ENCODE measurements around the gene PLXNA2.

The PLXNA2 gene

DNA sequence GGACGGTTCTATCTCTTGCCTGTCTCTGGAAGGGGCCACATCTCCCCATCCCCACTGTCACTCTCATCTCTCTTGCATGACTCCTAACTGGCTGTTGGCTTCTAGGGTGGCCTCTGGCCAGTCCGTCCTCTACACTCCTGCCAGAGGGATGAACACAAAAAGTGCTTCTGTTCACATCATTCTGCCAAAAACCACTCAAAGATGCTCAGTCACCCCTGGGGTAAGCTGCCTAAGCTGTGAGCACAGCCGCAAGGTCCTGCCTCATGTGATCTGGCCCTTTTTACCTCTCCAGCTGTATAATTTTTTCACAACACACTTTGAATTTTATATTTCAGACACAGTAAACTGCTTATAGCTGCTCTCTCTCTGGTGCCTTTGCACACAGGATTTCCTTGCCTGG, 235.7 kb downstream of the PLXNA2 start:
- DNase-seq: no peak

DNA sequence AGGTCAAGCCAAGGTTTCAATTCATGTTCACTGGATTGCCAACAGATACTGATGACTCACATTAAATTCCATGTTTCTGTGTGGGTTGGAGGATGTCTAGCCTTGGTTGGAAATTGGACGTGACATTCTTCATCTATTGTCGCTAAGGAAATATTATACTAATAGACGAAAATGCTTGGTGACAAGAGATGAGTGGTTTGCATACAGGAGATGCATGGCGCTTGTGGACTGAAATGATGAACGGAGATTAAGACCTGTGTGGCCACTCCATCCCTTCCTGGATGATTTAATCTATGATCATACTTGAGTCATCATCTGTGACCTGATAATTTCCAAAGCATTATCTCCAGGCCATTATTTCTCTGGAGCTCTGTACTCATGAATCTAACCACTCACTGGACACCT, 236.2 kb downstream of the PLXNA2 start:
- no peak for DNase-seq

DNA sequence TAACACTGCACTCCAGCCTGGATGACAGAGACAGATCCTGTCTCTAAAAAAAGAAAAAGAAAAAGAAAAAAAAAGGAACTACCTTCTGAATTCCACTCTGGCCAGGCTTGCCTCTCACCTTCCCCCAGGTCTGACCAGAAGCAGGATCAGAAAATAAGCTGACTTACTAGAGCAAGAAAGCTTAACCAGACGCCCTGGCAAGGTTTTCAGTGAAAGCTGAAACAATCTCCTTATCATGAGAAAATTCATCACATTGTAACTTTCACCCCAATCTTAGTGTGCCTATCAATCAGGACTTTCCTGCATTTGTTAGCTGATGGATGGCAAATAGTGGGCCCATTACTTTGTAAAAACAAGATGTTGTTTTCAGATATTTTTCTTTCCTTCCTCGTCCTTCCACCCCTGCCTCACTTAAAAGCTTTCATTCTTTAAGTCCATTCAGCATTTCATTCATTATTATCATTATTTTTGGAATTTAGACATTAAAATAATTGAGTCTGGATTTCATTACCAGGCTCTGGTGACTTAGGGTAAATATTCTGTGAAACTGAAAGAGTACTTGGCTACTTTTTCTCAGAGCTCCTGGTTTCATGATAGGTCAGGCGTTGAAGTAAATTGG, 236.8 kb downstream of the PLXNA2 start:
- no peak for DNase-seq

DNA sequence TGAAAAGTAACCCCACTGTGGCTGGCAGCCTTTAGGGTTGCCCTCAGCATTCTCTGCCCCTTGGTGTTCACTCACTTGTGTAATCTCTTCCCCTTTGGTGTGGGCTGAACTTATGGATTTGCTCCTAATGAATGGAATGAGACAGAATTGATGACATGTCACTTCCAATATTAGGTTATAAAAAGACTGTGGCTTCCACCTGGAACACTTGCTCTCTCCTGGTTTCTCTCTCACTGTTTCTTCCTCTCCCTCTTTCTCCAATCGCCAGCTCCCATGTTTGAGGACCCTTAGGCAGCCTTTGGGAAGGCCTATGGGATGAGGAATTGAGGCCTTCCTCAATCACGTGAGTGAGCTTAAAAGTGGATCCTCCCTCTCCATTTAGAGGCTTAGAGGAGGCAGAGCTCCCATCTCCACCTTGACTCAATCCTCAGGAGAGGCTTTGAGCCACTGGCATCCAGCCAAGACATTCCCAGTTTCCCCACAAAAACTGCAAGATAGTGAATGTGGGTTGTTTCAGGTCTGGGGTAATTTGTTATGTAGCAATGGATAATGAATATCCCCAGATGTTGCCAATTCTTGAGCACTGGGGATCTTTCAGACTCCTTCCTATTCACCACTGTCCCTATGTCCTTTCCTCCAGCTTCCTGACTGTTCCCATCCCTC, 237.8 kb downstream of the PLXNA2 start:
- DNase-seq: no peak

DNA sequence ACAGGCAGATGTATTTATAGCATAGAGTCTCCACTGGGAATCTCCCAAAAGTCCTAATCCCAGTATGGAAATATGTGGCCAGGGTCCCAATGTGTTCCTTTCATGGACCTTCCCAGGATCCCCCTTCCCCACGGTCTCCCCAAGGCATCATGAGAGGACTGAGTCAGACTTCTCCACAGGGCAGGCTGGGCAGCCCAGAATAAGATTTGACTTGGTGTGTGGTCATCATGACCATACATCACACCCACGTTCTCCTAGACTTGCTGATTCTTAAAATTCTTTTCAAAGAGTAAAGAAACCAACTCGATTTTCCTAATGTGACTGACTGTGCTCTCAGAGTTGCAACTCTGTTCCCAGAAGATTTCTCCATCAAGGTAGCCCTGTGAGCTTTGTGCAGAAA, 239.3 kb downstream of the PLXNA2 start:
- DNase-seq: no peak

DNA sequence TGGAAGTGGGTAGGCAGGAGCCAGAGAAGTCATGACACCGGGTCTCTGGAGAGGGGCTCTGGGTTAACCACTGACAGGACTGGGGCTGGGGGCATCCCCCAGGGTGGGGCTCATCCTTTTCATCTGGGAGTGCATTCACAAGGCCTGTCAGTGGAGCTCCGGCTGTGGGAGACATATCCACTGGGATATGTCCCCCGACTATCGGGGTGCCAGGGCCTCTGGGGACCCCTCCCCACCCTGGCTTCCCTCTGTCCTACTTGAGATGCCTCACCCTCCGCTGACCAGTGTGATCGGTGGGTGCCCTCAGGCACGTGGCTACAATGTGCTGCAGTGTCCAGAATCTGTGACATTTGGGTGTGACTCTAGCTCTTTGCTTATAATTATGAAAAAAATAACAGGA, 240.9 kb downstream of the PLXNA2 start:
- DNase-seq: no peak

DNA sequence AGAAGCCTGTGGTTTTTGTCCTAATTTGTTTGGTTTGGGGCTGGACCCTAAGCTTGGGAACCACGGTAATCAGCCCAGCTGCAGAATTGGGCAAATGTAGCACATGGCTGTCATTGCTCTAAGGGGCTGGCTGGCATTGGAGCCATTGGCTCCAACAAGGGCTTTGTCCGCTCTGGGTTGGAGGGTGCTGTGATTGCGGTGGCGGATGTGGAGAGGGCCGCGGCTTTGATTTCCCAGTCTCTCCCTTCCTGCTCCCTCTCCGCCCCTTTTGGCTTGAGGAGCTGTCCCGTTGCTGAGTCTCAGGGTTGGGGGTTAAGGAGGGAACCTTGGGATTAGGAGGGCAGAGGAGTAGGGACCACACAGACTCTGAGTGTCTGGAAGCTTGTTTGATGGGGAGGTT, 241.5 kb downstream of the PLXNA2 start:
- DNase-seq: no peak

DNA sequence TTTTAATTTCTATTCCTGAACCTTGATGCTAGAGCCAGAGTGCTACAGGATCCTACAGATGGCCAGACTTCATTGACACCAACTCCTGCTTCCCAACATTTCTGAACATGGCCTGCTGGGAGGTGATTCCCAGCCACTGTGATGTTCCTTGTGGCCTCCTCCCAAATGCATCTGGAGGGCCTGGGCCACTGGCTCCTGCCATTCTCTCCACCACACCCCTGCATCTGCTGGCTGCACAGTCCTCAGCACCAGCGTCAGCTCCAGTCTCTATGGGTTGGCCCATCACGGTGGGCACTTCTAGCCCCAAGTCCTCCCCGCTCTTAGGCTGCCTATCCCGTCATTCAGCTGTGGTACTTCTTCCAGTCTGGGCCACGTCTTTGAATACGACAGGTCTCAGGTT, 242.1 kb downstream of the PLXNA2 start:
- DNase-seq: no peak

DNA sequence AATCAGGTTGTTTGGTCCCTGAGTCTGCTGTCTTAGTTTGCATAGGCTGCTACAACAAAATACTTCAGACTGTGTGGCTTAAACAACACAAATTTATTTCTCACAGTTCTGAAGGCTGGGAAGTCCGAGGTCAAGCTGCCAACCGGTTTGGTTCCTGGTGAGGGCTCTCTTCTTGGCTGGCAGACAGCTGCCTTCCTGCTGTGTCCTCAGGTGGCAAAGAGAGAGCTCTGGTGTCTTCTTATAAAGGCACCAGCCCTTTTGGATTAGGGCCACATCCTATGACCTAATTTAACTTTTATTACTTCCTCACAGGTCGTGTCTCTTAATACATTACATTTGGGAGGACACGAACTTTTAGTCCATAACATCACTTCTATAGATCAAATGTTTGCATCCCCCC, 243.7 kb downstream of the PLXNA2 start:
- DNase-seq: no peak

DNA sequence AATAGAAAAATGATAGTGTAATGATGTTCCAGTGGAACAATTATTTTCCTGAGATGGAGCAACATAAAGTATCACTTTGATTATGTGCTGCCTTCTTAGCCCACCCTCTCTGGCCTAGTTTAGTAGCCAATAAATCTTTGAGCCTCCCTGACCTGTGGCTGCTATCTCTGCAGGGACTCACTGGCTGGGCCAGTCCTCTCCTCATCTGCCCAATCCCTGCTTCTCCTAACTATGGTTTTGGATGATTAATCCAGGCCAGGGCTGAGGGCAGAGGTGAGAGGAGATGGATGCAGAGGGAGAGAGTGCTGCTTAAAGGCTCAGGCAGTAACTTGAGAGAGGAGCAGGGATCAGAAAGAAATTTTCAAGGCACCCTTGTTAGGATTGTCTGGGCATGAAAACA, 244.2 kb downstream of the PLXNA2 start:
- DNase-seq: no peak

DNA sequence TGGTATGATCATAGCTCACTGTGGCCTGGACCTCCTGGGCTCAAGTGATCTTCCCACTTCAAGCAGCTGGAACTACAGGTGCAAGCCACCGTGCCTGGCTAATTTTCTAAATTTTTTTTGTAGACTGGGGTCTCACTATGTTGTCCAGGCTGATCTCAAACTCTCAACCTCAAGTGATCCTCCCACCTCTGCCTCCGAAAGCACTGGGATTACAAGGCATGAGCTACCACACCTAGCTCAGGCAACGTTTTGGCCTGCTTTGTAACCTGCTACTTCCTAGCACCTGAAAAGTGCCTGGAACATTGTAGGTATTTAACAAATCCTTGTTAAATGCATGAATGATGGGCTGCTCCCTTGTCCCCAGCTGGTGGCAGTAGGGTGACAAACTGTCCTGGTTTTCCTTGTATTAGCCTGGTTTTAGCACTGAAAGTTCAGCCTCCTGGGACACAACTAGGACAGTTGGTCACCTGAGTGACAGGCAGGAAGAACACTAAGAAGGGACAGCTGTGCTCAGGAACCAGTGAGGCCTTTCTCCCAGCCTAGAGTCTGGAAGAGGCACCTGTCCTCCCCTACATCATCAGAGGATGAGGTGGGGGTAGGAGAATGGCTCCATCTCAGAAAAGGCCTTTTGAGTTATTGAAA, 244.8 kb downstream of the PLXNA2 start:
- no peak for DNase-seq

DNA sequence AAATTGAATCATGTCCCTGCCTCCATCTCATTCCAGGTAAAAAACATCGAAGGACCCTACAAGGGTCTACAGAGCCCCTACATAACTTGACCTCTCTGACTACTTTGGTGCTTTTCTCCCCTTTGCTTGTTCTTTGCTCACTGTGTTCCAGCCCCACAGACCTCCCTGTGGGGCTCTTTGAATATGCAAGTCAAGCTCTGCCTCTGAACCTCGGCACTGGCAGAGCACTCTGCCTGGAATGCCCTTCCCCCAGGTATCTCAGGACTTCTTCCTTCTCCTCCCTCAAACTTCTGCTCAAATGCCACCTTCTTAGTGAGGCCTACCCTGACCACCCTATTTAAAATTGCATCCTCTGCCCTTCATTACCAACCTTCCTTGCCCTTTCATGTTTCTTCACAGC, 245.5 kb downstream of the PLXNA2 start:
- DNase-seq: no peak

DNA sequence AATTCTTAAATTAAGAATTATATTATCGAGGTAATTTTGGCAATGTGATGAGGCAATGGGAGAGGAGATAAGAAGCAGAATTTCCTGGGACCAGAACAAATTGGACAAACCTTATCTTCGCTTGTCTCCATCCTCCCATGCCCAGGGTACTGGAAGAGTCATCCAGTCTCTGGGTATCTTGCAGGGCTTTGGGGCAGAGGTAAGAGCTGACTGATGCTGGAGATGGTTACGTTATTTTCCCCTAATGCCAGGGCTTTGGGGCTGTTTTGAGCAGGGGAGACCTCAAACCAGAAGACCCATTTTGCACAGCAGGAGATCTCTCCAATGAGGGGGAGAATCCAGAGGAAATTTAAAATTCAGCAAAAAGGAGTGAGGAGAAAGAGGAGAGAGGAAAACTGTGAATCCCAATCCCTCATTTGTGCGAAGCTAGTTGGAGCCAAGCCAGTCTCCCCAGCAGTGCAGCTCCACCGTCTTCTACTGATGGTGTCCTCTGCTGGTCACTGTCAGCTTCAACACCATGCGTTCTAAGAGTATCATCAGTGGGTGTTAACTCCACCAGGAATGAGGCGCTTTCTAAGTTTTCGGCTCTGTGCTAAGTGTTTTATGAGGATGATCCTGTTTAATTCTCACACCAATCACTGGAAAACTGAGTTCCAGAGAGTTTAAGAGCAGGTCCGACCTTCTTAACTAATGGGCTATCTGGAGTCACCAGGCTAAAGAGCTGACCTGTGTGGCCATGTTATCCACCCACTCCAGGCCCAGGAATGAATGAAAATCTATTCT, 246.5 kb downstream of the PLXNA2 start:
- peak; percentile 53 for DNase-seq

DNA sequence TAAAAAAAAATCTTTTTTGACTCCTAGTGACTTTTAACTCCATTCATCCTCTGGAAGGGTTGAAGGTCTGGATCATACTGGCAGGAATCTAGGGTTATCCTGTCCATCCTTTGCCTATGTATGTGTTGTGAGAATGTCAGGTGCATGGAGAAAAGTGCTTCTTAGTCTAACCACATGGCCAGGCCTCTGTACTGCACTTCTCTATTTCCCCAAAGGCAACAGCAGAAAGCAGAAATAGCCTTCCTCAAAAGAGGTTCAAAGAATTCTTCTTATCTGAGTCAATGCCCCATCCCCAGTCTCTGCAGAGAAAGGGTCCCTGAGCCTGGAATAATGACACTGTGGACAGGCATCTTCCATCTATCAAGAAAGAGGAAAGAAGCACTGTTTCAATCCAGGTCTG, 247.5 kb downstream of the PLXNA2 start:
- no peak for DNase-seq

DNA sequence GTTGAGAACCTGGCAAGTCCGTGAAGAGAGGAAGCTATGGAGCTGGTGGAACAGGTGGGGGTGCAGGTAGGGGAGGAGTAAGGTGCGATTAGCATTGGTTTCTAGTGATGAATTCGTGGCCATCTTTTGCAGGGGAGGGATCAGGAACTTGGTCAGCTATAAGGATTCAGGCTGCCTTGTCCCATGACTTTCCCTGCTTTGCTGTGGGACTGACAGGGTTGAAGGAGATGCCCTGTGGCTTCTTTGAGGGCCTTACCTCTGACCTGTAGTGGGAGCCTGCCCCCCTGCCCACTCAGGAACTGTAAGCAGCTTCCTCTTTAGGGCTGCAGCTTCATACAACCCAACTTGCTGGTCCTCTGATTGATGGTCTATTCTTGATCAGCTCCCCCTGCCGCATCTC, 248.6 kb downstream of the PLXNA2 start:
- DNase-seq: no peak

DNA sequence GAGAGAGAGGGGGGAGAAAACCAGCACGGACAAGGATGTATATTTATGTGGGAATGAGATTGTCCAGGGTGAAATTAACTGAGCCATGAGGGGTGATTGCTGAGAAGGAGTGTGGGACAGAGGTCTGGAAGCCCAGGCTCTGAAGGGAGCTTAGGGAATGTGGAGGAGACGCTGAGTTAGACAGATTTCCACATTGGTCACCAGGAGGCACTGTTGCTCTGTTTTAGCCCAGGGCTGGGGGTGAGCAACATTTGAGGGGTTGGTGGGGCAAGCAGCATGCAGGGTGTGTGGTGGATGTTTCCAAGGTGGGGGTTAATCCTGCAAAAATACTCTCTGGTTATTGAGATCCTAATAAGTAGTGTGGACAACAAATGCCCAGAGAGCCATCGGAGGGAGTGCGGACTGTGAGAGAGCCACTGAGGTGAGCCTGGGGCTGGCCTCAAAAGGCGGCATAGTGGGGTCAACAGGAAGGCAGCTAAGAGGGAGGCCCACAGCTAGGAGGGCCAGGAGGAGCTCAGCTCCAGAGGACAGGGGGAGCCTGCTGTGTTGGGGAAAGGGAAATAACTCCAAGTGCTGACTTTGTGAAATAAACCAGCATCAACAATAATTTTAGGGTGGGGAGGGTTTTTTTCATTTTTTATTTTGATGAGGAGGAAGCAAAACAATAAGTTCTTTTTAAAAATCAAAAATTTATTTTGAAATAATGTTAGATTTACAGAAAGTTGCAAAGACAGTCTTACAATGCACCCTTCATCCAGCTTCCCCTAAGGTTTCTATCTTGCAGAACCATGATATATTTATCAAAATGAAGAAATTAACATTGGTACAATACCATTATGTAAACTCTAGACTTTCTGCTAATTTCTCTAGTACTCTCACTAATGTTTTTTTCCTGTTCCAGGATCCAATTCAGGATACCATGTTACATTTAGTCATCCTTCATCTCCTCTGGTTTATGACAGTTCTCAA, 250.4 kb downstream of the PLXNA2 start:
- no peak for DNase-seq

DNA sequence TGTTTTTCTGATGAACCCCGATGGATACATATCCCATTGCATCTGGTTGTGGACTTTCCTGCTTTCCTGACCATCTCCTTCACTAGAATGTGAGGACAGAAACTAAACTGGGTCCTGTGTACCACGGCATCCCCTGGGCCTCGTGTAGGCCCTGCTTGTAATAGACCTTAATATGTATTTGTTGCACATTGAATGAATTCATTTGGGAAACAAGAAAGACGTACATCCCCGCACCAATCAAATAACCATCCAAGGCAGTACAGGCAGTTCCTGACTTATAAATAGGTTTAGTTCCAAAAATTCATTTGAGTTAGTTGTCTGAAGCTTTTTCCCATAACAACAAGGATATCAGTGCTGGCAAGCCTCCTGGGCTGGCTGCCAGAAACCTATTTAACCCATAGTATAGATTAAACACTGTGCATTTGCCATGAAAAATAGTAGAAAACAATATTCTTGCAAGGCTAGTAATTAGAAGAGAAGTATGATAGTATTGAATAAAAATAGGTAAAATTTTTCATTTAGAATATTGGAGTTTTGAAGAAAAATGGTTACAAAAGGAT, 251.4 kb downstream of the PLXNA2 start:
- no peak for DNase-seq

DNA sequence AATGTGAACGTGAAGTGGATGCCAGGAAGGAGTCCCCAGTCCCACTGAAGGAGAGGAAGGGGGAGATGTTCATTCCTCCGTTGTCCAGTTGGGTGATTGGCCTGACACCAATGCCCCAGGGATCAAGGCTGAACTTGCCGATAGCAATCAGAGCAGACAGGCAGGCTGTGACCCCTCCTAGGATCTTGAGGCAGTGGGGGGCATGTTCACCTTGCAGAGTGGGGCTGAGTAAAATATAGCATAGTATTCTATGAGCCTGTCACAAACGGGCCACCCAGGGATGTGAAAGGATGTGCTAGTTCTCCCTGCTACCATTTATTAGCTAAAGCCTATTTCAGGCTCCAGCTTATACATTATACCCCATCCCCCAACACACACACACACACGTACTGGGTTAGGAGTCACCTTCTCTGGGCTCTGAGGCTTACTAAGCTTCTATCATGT, 252.6 kb downstream of the PLXNA2 start:
- DNase-seq: no peak

DNA sequence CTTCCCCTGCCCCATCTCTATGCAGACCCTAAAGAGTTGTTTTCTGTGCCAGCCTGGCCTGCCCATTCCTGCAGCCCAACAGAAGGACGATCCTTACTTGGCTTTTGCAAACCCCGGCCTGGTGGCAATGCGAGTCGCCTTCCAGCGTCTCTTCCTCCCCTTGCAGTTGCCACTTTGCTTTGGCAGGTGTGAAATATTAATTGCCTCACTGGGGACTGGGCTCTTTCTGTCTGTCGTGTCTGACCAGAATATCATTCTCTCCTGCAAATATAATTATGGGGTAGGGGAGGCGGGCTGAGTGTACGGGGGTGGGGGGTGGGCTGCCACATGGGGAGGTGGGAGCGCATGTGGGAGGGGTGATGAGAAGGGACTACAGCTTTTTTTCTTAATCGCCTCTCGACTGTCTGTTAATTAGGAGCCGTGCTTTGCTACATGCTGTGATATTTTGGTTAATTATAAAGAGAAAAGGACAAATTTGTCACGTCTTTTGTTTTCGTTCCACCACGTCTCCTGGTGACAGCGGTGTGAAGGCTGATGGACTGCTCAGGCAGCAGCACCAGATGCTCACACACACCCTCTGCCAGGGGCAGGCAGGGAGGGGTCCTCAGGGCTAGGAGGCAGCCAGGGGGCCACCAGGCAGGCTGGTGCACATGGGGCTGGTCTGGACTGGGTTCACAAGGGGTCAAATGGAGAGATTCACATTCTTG, 253.2 kb downstream of the PLXNA2 start:
- DNase-seq: no peak

DNA sequence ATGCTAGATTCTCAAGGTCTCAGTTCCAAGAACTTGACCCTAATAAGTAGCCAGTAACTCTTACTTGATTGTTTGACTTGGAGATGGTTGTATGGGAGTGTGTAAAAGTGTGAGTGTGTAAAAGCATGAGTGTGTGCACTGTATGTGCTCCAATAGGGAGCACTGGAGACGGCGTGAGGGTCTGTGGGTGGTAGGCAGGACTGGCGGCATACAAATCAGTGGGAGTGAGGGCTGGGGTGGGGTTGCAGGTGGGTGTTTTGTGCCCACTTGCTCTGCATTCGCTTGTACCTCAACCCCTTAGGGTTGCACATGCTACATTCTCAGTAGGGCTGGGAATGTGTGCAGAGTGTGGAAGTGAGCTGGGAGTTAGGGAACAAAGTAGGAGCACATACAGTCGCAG, 253.7 kb downstream of the PLXNA2 start:
- no peak for DNase-seq

DNA sequence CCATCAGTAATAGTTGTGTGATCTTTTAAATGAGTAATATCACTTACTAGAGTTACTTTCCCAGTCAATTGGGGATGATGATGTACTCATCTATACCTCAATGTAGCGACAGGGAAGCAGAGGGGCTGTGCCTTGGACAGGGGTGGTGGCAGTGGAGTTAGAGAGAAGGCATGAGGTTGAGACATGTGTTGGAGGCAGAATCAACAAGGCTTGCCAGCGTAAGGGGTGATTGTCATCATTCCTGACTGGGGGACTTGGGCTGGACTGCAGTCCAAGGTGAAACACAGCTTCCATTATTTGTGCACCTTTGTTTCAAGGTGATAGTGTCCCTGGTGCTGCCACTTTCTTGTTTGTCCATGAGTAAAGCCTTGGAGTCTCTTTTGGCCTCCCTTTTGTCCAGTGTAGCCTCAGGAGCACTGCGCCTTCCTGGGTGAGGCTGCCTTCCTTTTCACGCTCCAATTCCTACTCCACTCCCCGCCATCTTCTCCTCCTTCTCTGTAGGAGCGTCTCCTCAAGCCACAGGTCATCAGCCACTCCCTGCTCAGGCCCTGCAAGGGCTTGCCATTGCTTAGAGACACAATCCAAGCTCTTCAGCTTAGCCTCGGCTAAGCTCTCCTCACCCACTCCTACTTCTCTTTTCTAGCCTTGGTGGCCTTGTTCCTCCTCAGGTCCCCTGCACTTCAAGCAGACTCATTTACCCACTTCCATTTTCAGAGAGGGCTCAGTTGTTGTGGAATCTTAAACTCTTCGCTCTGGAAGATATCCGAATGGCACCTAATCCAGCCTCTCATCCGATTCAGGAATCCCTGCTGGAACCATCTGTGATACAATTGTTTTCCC, 255.6 kb downstream of the PLXNA2 start:
- DNase-seq: no peak

Measured in stimulated activated CD4-positive, alpha-beta T cell treated with anti-CD3 and anti-CD28 coated beads, Interleukin-1b, Interleukin-23, amount 100 ng/mL, for 48 hours (primary cell).